Colon (tissue), 2 donors: Measurements from ENCODE around the gene IRF7.
"Not testable (repeated sequence)": the region's sequence is repeated elsewhere in the genome, so short reads cannot be mapped to it uniquely, and the experiment has no call there.

Experiments used
- FAIRE-seq: peaks from 2 replicates; lab custom pipeline; 2012; peaks lifted over from hg19 to GRCh38; lab: Jason Lieb, UNC
- donor health status: control.
- donor health status: control.

IRF7 gene

GRCh38 chr11:615504-616319, at the start of gene IRF7:
Gene IRF7 (minus strand): TSS chr11:615950. CDS start chr11:615364, 586 bp downstream.
- FAIRE-seq, result no peak

DNA sequence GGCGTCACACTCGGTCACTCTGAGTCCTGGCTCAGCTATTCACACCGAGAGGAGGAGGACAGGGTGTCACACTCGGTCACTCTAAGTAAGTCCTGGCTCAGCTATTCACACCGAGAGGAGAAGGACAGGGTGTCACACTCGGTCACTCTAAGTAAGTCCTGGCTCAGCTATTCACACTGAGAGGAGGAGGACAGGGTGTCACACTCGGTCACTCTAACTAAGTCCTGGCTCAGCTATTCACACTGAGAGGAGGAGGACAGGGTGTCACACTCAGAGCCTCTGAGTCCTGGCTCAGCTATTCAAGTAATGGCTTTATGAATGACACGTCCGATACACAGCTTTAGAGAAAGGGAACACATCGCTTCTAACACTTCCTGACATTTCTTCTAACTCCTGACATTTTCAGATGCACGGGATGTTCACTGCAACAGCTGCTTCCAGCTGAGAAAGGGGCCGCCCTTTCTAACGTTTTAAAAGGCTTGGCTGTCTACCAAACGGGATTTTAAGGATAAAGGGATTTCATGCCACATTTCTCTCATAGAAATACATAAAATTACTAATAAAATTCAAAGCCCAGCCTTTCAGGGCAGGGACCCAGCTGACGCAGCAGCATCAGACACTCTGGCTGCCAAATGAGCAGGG, 49.4 kb upstream of the IRF7 start:
- no peak for FAIRE-seq

DNA sequence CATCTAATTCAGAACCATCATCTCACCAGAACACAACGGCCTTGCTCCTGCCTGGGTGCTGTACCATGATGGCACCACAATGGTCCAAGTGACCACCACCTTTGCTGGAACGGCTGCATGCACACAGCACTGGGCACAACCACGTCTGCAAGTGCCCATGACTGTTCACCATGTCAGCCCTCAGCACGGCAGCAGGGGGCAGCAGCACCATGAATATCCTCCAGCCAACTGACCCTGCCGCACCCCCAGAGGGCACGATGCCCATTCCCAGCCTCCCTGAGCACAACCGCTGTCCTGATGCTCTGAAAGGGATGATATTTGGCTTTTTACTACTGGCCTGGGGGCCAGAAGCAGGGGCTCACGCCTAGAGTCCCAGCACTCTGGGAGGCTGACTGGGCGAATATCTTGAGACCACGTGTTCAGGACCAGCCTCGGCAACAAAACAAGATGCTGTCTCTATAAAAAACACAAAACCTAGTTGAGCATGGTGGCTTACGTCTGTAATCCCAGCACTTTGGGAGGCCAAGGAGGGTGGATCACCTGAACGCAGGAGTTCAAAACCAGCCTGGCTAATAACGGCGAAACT, 47.0 kb upstream of the IRF7 start:
- no peak for FAIRE-seq

- FAIRE-seq, result no peak
These were observed 45.1 kb upstream of the IRF7 start for GRCh38 chr11:660681-661444.

GRCh38 chr11:660281-660680, 44.5 kb upstream of the IRF7 start:
- no peak for FAIRE-seq

DNA sequence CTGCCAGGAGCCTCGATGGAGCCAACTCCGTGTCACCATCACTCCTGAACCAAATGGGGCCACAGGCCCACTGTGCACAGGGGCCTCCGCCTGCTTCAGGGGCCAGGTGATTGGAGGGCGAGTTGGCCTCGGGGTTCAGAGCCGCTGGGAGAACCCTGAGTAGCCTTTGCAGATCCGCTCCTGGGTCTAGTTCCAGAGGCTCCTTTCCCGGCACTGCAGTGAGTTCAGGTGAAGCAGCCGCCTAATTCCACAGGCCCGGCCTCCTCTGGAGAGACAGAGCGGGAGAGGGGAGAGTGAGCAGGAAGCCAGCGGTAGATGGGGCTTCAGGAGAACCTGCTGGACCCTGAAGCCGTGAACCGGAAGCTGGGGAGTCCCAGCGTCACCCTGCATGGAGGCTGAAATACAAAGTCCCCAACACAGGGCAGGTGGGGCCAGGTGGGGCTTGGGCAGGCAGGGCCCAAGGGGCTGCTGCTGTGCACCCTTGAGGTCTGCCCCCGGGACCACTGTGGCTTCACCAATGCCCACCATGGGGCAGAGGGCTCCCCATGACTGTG, 43.9 kb upstream of the IRF7 start:
- FAIRE-seq, result no peak

GRCh38 chr11:657691-658126, 42.0 kb upstream of the IRF7 start:
- FAIRE-seq, result no peak

GRCh38 chr11:656866-657265, 41.1 kb upstream of the IRF7 start:
- no peak for FAIRE-seq

DNA sequence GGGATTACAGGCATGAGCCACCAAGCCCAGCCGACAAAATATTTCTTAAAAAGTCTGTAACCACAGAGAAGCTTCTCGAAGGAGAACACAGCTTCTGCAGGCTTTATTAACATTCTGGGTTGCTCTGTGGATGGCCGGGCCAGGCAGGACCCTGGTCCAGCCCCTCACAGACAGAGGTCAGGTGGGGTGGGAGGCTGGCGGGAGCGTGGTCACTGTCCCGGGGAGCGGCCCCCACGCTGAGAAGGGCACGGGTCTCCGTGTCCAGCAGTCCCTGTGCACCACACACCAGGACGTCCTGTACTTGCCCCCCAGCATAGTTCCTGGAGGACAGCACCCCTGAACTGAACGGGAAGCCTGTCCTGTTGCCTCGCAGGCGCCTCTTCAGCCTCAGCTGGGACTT, 40.7 kb upstream of the IRF7 start:
- FAIRE-seq, result no peak

- no peak for FAIRE-seq
These were observed 39.4 kb upstream of the IRF7 start for GRCh38 chr11:655036-655726.

DNA sequence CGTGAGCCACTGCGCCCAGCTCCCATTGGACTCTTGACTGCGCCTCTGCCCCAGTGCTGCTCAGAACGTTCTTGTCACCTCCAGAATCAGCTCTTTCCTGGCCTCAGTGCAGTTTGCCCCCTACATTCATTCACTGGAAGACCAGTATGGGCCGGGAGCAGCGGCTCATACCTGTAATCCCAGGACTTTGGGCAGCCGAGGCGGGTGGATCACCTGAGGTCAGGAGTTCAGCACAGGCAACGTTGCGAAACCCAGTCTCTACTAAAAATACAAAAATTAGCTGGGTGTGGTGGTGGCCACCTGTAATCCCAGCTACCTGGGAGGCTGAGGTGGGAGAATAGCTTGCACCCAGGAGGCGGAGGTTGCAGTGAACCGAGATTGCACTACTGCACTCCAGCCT, 38.7 kb upstream of the IRF7 start:
- FAIRE-seq, result not testable (repeated sequence)

GRCh38 chr11:653837-654236, 38.1 kb upstream of the IRF7 start:
- FAIRE-seq, result no peak

DNA sequence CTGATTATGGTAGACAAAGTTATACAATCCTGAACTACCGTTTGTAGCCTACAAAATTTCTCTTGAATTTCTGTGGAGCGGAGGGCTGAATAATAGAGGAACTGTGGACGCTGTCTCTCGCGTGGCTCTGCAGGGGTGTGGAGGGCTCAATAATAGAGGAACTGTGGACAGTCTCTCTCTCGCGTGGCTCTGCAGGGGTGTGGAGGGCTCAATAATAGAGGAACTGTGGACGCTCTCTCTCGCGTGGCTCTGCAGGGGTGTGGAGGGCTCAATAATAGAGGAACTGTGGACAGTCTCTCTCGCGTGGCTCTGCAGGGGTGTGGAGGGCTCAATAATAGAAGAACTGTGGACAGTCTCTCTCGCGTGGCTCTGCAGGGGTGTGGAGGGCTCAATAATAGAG, 37.4 kb upstream of the IRF7 start:
- not testable (repeated sequence) for FAIRE-seq

DNA sequence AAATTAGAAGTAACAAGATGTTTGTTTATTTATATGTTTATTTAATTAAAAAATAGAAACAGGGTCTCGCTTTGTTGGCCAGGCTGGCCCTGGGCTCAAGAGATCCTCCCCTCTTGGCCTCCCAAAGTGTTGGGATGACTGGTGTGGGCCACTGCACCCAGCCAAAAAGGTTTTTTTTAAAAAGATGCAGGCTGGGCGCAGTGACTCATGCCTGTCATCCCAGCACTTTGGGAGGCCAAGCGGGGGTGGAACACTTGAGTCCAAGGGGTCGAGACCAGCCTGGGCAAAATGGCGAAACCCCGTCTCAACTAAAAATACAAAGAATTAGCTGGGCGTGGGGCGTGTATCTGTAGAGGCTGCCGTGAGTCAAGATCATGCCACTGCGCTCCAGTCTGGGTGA, 34.7 kb upstream of the IRF7 start:
- FAIRE-seq, result no peak

- not testable (repeated sequence) for FAIRE-seq
These were observed 32.0 kb upstream of the IRF7 start for GRCh38 chr11:647672-648158.

DNA sequence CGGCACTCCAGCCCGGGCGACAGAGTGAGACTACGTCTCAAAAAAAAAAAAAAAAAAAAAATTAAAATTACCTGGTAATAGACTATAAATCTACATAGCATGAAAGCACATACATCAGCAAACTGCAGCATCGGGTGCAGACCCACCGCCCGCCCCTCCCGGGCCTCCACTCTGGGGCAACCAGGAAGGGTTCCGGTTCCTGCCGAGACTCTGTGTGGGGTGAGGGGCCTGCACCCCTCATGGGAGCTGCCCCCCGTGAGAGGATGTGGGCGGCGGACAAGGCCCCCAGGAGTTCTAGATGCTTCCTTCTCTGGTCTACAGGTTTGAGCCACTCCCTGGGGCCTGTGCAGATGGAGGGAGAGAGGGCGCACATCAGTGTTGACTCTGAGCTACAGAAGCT, 30.5 kb upstream of the IRF7 start:
- FAIRE-seq, result no peak

DNA sequence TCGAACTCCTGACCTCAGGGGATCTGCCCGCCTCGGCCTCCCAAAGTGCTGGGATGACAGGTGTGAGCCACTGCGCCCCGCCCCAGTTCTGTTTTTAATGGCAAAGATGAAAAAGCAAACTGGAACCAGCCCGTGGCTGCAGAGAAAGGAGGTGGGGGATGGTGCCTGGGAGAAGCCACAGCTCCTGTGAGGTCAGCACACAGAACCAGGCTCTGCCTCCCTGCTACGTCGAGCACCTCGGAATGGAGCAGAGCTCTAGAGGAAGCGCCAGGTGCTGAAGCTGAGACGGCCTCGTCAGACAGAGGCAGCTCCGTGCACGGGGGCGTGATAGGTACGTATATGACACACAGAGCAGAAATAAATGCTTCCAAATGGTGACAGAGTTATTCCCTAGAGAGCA, 29.8 kb upstream of the IRF7 start:
- FAIRE-seq, result no peak

- FAIRE-seq, result no peak
These were observed 28.3 kb upstream of the IRF7 start for GRCh38 chr11:643849-644738.

DNA sequence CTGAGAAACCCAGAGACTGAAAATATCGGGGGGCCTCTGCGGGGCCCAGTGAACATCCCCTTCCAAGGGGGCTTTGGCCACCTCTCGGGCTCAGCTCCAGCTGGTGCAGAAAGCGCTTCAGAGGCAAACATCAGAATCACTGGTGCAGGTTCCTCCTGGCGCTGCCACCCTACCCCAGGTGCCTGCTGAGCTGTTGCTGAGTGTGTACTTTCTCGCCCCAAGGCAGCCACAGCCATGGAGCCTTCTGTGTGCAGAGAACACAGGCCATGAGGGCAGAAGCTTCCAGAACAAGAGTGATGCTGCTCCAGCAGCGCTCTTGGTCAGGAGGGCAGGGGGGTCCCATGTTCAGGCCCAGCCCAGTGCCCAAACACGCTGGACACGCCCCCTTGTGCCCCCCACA, 27.6 kb upstream of the IRF7 start:
- FAIRE-seq, result no peak

DNA sequence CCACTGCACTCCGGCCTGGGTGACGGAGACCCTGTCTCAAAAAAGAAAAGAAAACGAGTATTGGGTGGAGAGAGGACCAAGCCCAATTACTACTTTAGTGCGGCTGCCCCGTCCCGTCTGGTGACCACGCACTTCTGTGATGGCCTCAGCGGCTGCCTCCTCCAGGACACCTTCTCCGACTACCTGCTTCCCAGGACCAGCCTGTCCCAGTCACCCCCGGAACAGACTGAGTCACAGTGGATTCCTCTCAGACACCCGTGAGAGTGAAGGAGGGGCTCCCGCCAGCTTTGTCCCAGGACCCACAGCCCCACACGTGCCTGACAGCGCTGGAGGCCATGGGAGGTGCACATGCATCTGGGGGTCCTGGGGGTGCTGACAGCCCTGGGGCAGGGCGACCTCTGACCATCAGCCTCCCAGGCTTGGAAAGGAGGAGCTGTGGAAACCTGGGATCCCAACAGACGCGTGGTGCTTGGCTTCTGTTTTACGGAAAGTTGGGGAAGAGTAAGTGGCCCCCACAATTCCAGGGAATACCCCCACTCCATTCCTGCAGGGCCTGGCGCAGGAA, 26.1 kb upstream of the IRF7 start:
- FAIRE-seq, result no peak
